CD14-positive monocyte (primary cell): Measurements from ENCODE around the gene C19orf12. TPM values are rescaled to one million over a fixed set of nuclear protein-coding genes. Genes with fewer than 3 reads are reported as not detected.

Experiments
- DNase-seq, 3 donors: peaks; one replicate each; pipeline ENCODE4 v3.0.0-alpha.2; 2011 to 2022
- H2AFZ ChIP-seq: 2 replicates; pipeline ENCODE4 v1.6.0; 2012; ENCODE audit warnings: mild to moderate bottlenecking, low read depth, low read length, inconsistent platforms; ENCODE audit not compliant: insufficient read depth, poor library complexity, severe bottlenecking
- H3K27ac ChIP-seq, 2 donors: 1 replicate in 1 of 2; 2 replicates in 1 of 2; pipeline ENCODE4 v1.5.1; 2012 to 2013; ENCODE audit warnings: low read length in 2 of 2, control low read depth in 1 of 2, inconsistent platforms in 1 of 2, low read depth in 1 of 2, mild to moderate bottlenecking in 1 of 2
- H3K27me3 ChIP-seq, 2 donors: one replicate each; pipeline versions ENCODE4 v1.6.0 to v1.6.1; 2011 to 2013; ENCODE audit warnings: low read length in 2 of 2; ENCODE audit not compliant: control insufficient read depth in 2 of 2, insufficient read depth in 2 of 2
- H3K36me3 ChIP-seq, 2 donors: replicated peaks in 1 of 2; 1 replicate in 1 of 2; 2 replicates in 1 of 2; pipeline versions ENCODE4 v1.5.1 to v1.6.1; 2012 to 2013; ENCODE audit warnings: low read length in 2 of 2, control low read depth in 1 of 2, inconsistent platforms in 1 of 2, mild to moderate bottlenecking in 1 of 2; ENCODE audit not compliant: insufficient read depth in 2 of 2, control insufficient read depth in 1 of 2
- H3K4me1 ChIP-seq, 2 donors: 1 replicate in 1 of 2; 2 replicates in 1 of 2; pipeline versions ENCODE4 v1.5.1 to v1.6.1; 2012 to 2013; ENCODE audit warnings: low read length in 2 of 2, control low read depth in 1 of 2, inconsistent platforms in 1 of 2, mild to moderate bottlenecking in 1 of 2, moderate library complexity in 1 of 2; ENCODE audit not compliant: insufficient read depth in 2 of 2, control insufficient read depth in 1 of 2
- H3K4me2 ChIP-seq: replicated peaks from 2 replicates; pipeline ENCODE3; 2012; ENCODE audit warnings: low read length, moderate library complexity, mild to moderate bottlenecking; ENCODE audit not compliant: poor library complexity, severe bottlenecking; ENCODE audit errors: extremely low read depth
- H3K4me3 ChIP-seq, 3 experiments: fragments of 200-600 bp in 1 of 3; sonication (generic) in 1 of 3; replicated peaks in 1 of 3; 1 replicate in 2 of 3; 2 replicates in 1 of 3; pipeline ENCODE4 v1.5.1; 2011 to 2013; ENCODE audit warnings: low read length in 3 of 3, mild to moderate bottlenecking in 3 of 3, control low read depth in 2 of 3, low read depth in 2 of 3, inconsistent platforms in 1 of 3, moderate library complexity in 1 of 3
- H3K79me2 ChIP-seq: 2 replicates; pipeline ENCODE4 v1.6.0; 2012; ENCODE audit warnings: mild to moderate bottlenecking, control low read depth, inconsistent platforms, low read length, moderate library complexity; ENCODE audit not compliant: insufficient read depth
- H3K9ac ChIP-seq: 2 replicates; pipeline ENCODE4 v1.6.0; 2017; ENCODE audit warnings: low read length, mild to moderate bottlenecking; ENCODE audit not compliant: insufficient read depth, poor library complexity, severe bottlenecking
- H3K9me3 ChIP-seq, 2 donors: replicated peaks in 1 of 2; 1 replicate in 1 of 2; 2 replicates in 1 of 2; pipeline versions ENCODE4 v1.5.1 to v1.6.1; 2012 to 2013; ENCODE audit warnings: low read length in 2 of 2, control low read depth in 1 of 2; ENCODE audit not compliant: control insufficient read depth in 1 of 2, insufficient read depth in 1 of 2
- H4K20me1 ChIP-seq: 2 replicates; pipeline ENCODE4 v1.6.0; 2012; ENCODE audit warnings: mild to moderate bottlenecking, low read length, control low read depth, moderate library complexity; ENCODE audit not compliant: insufficient read depth
- H3K27ac Mint-ChIP-seq, 7 donors: one replicate each; pipeline ENCODE4 v1.8.0; 2020; ENCODE audit warnings: mild to moderate bottlenecking in 7 of 7, mixed read lengths in 7 of 7, moderate library complexity in 6 of 7, inconsistent platforms in 2 of 7
- H3K27me3 Mint-ChIP-seq, 3 donors: one replicate each; pipeline ENCODE4 v1.8.0; 2021 to 2022; ENCODE audit warnings: low read depth in 3 of 3, mild to moderate bottlenecking in 3 of 3, mixed read lengths in 3 of 3, moderate library complexity in 3 of 3, inconsistent platforms in 1 of 3
- H3K36me3 Mint-ChIP-seq, 2 donors: one replicate each; pipeline ENCODE4 v1.8.0; 2020; ENCODE audit warnings: mixed read lengths in 2 of 2, inconsistent platforms in 1 of 2, mild to moderate bottlenecking in 1 of 2
- H3K4me1 Mint-ChIP-seq: one replicate; pipeline ENCODE4 v1.8.0; 2020; ENCODE audit warnings: mild to moderate bottlenecking, mixed read lengths
- H3K4me3 Mint-ChIP-seq, 2 donors: one replicate each; pipeline ENCODE4 v1.8.0; 2020; ENCODE audit warnings: mild to moderate bottlenecking in 2 of 2, mixed read lengths in 2 of 2, moderate library complexity in 1 of 2
- H3K9me3 Mint-ChIP-seq, 7 donors: one replicate each; pipeline ENCODE4 v1.8.0; 2020 to 2022; ENCODE audit warnings: mixed read lengths in 7 of 7, mild to moderate bottlenecking in 6 of 7, moderate library complexity in 6 of 7, inconsistent platforms in 2 of 7
- WGBS: methylation state at CpG from one replicate; pipeline ENCODE4 v1.1.5; 2013; ENCODE audit warnings: missing lambda C conversion rate; ENCODE audit not compliant: insufficient coverage; 5-methylcytosine and 5-hydroxymethylcytosine counted together
- intact Hi-C, 2 donors: fragments of 100-400 bp; cut with micrococcal nuclease; formaldehyde crosslinking; loops; one replicate each; pipeline versions ENCODE4 v1.15.0 to v1.15.1; 2023
- polyA plus RNA-seq, 3 donors: library from polyadenylated mRNA; depleted of rRNA in 1 of 3; unstranded in 2 of 3; stranded (reverse) in 1 of 3; fragments of 300-500 nt in 2 of 3; fragments of >200 nt in 1 of 3; fragmentation: Illumina TruSeq in 2 of 3; gene quantifications; 1 replicate in 2 of 3; 2 replicates in 1 of 3; pipeline ENCODE4 v1.2.3, GENCODE V29; 2012 to 2021
- TF ChIP-seq, protein P1 (sequence below): fragments of 200-600 bp; IDR thresholded peaks from one replicate; pipeline ENCODE4 v1.8.0; 2022; ENCODE audit warnings: antibody characterized with exemption, mild to moderate bottlenecking

Gene C19orf12
- polyA plus RNA-seq, 3 donors = 6.0 to 8.0 (median 6.8) TPM

DNA sequence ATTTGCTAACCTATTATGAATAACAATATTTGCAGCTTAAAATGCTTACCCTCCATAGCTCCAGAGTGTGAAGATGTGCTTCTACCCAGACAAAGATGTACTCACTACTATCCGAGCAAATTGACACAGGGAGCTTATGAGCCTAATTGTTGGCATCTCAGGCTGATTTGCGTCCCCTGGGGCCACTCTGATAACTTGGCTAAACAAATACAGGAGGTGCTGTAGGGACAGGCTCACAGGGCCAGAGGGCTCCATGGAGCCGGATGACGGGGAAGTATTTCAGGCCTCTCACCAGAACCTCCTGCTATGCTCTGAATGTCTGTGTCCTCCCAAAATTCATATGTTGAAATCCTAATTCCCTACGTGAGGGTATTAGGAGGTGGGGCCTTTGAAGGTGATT lies 26.7 kb upstream of the C19orf12 start:
- TF ChIP-seq, protein P1, sequence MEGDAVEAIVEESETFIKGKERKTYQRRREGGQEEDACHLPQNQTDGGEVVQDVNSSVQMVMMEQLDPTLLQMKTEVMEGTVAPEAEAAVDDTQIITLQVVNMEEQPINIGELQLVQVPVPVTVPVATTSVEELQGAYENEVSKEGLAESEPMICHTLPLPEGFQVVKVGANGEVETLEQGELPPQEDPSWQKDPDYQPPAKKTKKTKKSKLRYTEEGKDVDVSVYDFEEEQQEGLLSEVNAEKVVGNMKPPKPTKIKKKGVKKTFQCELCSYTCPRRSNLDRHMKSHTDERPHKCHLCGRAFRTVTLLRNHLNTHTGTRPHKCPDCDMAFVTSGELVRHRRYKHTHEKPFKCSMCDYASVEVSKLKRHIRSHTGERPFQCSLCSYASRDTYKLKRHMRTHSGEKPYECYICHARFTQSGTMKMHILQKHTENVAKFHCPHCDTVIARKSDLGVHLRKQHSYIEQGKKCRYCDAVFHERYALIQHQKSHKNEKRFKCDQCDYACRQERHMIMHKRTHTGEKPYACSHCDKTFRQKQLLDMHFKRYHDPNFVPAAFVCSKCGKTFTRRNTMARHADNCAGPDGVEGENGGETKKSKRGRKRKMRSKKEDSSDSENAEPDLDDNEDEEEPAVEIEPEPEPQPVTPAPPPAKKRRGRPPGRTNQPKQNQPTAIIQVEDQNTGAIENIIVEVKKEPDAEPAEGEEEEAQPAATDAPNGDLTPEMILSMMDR = no peak
- intact Hi-C loops = no loop called here
- H3K27me3 ChIP-seq = no peaks in the 10 kb centered on the region
- H2AFZ ChIP-seq = no peak overlapping the region
- Mint-ChIP-seq H3K4me3 (no peak overlapping the region), H3K36me3 (no peaks in the 10 kb centered on the region), H3K27ac (no peak overlapping the region), H3K4me1 (no peaks in the 10 kb centered on the region), H3K9me3 (peaks cover 0 to 2% (median 0%) of the 10 kb centered on the region in 7 donors), H3K27me3 (peaks cover 0 to 2% (median 0%) of the 10 kb centered on the region in 3 donors)
- no peaks in the 10 kb centered on the region for H4K20me1 ChIP-seq
- no peak overlapping the region for H3K4me2 ChIP-seq
- H3K9ac ChIP-seq = no peak overlapping the region
- no peak overlapping the region for H3K27ac ChIP-seq
- no peak for DNase-seq
- no peaks in the 10 kb centered on the region for H3K79me2 ChIP-seq
- no peaks in the 10 kb centered on the region for H3K4me1 ChIP-seq
- 96% methylated on average over 4 of the region's 5 CpGs for WGBS
- no peaks in the 10 kb centered on the region for H3K9me3 ChIP-seq
- H3K36me3 ChIP-seq = no peaks in the 10 kb centered on the region
- no peak overlapping the region for H3K4me3 ChIP-seq

DNA sequence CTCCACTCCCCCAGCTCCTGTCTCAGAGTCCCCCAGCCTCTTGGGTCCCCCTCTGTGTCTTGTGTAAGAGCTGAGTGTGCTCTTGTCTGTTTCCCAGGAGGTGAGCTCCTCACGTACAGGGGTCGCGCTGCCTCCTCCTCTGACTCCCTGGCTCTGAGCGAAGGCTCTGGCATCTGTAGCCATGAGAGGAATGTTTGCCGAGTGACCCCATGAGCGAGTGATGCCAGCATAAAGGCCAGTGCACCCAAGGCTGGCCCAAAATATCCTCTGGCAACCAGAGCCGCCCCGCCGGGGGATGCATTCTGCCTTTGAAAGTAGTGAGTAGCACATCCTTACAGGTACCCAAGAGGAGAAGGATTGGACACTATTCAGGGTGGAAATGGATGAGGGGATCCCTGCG lies 26.2 kb upstream of the C19orf12 start:
- no peaks in the 10 kb centered on the region for H3K79me2 ChIP-seq
- intact Hi-C loops = no loop called here
- no peaks in the 10 kb centered on the region for H3K4me1 Mint-ChIP-seq
- H3K9ac ChIP-seq = no peak overlapping the region
- no peaks in the 10 kb centered on the region for H3K36me3 Mint-ChIP-seq
- H3K27ac ChIP-seq = no peak overlapping the region
- H3K27me3 ChIP-seq = no peaks in the 10 kb centered on the region
- H3K4me3 Mint-ChIP-seq = no peak overlapping the region
- H2AFZ ChIP-seq = no peak overlapping the region
- TF ChIP-seq, protein P1 = no peak
- no peaks in the 10 kb centered on the region for H4K20me1 ChIP-seq
- H3K36me3 ChIP-seq = no peaks in the 10 kb centered on the region
- whole genome bisulfite sequencing = 94% methylated on average over 8 of the region's 10 CpGs
- no peaks in the 10 kb centered on the region for H3K9me3 ChIP-seq
- peaks cover 0 to 3% (median 2%) of the 10 kb centered on the region in 3 donors for H3K27me3 Mint-ChIP-seq
- H3K9me3 Mint-ChIP-seq = peaks cover 0 to 2% (median 0%) of the 10 kb centered on the region in 7 donors
- H3K4me1 ChIP-seq = no peaks in the 10 kb centered on the region
- H3K4me3 ChIP-seq = no peak overlapping the region
- H3K4me2 ChIP-seq = no peak overlapping the region
- no peak for DNase-seq
- no peak overlapping the region for H3K27ac Mint-ChIP-seq
